Mucosa of gallbladder (tissue), 1 donor: Measurements from ENCODE around the gene MYOF. TPM values are rescaled to one million over a fixed set of nuclear protein-coding genes. Genes with fewer than 3 reads are reported as not detected.
A peak's percentile ranks its signal among the peaks of the same experiment; 100 is the strongest.
"Not testable (repeated sequence)": the region's sequence is repeated elsewhere in the genome, so short reads cannot be mapped to it uniquely, and the experiment has no call there.

Experiments used
- DNase-seq: peaks from one replicate; pipeline ENCODE4 v3.0.0-alpha.2; 2020; ENCODE audit warnings: low spot score
- total RNA-seq: library from RNA; stranded (reverse); gene quantifications from one replicate; pipeline ENCODE4 v1.2.1, GENCODE V29; 2021
- donor health status: DM: no; HTN: no; CAD: no.

MYOF gene
- total RNA-seq, 1 donor from 2014 or later, result 99.3 TPM

DNA sequence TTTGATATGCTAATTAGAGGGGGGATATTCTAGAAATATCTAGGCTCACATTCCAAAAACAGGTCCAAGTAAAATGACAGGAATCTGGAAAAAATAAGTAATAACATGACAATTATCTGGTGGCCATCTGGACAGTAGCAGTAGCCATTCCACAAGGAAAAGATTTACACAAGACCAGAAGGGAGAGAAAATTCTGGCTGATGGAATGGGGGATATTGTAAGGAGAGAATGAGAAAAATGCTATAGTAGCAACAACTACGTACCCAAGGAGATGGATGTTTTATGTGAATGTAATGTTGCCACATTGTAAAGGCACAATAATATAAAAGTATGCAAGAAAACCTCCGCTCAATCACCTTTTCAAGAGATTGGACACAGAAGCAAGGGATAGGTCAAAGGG, 5.4 kb downstream of the MYOF start:
- no peak for DNase-seq

DNA sequence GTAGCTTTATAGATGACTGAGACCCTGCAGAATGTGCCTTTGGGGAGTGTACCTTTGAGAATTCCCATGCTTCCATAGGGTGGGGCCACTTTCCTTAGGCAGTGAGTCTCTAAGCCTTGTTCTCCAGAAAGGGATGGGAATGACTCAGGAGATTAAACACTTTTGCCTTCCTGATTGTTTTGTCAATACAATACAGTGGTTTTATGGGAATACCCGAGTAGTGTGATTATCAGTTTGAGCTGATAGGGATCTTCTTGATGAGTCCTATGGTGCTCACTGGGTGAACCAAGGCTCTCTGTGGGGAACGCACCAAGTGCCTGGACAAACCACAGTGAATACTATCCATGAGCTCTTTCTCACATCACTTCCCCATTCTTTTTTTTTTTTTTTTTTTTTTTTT, 6.3 kb downstream of the MYOF start:
- no peak for DNase-seq

DNA sequence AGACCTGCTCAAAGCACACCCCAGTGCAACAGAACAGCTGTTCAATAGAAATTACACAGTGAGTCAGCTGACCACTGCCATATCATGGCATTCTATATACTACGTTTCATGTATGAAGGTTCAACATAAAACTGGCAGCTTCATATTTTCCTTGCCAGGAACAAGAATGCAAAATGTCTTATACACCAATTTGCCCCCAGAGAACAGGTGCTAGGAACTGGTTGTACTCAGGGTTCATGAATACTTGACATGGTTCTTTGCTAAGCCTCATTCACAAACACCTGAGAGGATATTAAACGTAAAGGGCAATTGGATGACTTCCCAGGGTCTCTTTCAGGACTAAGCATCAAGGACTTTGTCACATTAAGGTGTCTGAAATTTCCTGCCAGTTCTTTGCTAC, 6.9 kb downstream of the MYOF start:
- no peak for DNase-seq

DNA sequence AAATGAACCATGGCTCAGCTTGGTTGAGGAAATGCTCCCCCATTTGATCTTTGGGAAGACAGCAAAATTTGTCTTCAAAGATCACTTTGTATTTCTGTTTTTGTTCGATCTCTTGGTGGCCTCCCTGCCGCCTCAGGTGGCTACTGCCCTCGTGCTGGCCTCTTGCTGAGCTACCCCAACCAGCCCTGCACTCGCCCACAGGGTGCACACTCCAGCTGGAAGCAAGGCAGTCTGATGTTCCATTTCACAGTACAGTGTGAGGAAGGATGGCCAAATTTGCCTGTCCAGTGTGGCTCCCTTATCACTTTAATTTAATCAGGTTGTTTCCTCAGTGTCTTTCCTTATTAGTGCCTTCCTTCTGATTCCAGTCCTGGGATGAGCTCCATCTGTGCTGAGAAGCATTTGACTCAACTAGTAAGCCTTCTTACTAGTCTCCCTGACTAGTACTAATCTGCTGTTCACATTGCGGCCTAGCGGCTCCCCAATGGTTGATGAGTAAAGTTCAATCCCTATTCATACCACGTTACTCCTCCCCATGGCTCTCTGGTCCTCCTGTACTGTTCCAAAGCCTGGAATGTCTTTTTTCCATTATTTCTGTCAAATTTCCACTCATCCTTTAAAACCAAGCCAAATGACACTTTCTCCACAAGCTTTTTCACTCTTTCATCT, 8.2 kb downstream of the MYOF start:
- DNase-seq, result no peak

DNA sequence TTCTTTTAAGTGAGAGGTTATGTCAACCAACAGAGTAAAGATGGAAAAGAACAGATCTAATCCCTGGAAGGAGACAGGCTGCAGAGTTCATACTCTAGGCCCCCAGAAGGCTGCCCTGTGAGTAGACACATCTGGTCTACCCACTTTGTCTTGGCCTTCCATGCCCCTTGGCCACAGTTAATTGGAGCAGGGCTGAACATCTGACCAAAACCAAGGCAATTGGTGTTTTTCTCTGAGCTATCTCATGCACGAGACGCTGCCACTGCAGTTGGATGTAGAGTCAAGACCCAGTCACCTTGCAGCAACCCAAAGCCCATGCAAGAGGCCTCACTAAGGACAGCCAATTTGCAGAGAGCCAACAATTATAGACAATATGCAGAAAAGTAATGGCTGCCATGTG, 9.0 kb downstream of the MYOF start:
- no peak for DNase-seq

DNA sequence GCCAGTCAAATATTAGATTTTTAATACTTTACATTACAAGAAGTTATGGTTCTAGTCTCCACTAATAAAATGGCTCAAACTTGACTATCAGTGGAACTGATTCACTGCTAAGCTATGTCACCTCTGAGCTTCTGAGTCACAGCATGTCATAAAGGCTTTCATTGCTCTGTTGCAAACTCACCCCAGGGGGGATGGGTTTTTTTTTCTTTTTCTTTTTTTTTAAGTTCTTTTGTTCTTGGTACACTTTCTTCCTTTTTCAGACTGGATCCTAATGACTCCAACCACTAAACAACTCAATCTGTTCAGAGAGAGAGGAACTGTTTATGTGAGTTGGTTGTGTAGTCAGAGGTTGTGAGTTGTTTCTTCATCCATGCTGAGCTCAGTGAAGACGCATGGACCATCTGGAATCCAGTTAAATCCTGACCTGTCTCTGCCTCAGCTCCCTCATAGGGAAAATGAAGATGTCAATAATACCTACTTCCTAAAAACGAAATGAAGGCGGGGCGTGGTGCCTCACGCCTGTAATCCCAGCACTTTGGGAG, 11.0 kb downstream of the MYOF start:
- no peak for DNase-seq

DNA sequence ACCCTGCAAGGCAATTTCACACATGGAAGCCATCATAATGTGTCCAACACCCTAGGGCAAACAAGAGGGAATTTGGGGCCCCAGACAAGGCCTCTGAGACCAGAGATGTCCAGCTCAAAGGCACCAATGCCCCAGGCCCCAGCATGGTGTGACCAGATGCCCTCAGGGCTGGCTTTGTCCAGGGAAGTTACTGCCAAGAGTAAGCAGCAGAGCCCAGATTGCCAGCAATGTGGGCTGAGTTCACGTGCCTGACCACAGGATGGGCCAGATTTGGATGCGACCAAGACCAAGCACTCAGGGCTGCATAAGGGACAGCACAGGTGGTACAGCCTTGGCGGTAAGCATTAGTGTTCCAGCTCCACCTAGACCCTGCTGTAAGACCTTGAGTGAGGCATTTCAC, 12.7 kb downstream of the MYOF start:
- DNase-seq, result no peak

DNA sequence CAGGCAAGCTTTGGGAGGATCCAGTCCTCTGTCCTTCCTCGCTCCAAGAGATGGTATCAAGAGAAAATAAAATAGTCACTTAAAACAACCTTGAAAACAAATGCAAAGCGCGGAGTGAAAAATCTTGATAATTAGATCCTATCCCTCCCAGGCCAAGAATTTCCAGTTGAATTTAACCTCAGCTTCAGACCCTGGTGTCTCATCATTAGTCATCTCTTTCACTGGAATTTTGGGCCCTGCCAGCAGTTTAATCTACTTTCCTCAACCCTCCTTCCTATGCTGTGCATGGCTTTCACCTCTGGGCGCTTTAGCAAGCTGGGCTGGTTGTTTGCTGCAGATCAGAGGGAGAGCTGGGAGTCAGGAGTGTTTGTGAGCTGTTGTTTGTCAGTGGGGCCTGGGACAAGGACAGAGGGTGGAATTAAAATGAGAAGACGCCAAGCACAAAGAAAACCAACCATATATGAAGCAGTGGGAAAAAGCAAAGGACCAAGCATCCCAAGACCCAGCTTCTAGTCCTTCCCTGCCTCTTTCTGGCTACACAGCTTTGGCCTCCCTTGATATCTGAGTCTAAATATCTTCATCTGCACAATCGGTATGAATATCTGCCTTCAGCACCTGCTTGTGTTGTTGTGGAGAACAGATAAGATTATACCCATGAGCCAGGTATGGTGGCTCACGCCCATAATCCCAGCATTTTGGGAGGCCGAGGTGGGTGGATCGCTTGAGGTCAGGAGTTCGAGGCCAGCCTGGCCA, 13.5 kb downstream of the MYOF start:
- DNase-seq, result no peak

DNA sequence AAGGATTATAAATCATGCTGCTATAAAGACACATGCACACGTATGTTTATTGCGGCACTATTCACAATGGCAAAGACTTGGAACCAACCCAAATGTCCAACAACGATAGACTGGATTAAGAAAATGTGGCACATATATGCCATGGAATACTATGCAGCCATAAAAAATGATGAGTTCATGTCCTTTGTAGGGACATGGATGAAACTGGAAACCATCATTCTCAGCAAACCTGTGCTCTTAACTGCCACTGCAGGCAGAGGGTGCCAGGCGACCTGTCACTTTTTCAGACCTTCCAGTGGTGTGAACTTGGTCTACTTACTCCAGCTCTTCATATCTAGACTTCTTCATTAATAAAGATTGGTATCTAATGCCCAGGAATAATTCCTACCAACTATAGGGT, 14.5 kb downstream of the MYOF start:
- not testable (repeated sequence) for DNase-seq

DNA sequence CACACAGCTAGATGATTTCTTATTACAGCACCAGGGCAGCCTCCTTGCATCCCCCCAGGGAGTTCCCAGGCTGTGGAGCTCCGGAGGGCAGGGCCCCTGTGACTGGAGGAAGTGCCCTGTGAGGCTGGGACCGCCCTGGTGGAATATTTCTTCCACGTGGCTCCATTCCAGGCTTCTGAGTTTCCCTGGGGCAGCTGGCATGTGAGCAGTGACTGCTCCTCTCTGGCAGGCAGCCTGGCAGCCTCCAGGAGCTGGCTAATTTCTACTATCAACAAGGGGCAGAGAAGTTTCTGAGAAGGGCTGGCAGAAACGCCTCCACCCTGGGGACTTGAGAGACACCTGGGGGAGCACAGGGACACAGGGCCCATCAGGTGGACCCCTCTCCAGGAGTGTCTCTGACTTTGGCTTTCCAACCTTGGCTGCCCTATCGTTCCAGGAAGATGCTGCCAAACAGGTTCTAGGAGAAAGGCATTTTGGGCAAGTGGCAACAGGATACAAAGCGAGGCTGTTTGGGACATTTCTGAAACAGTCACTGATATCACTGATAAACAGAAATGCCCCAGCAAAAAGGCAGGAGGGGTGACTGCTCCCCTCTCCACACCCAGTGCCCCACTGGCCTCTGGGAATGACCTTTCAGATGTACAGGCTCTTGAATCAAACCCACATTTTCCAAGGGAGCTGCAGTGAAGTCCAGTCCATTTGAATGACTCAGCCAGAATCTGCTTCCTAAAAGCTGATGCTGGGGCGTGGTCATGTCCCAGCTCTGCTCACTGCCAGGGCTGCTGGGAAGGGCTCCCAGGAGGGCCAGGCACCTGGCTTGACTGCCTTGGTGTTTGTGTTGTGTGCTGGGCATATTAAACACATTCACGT, 16.1 kb downstream of the MYOF start:
- peak; percentile 91 for DNase-seq

DNA sequence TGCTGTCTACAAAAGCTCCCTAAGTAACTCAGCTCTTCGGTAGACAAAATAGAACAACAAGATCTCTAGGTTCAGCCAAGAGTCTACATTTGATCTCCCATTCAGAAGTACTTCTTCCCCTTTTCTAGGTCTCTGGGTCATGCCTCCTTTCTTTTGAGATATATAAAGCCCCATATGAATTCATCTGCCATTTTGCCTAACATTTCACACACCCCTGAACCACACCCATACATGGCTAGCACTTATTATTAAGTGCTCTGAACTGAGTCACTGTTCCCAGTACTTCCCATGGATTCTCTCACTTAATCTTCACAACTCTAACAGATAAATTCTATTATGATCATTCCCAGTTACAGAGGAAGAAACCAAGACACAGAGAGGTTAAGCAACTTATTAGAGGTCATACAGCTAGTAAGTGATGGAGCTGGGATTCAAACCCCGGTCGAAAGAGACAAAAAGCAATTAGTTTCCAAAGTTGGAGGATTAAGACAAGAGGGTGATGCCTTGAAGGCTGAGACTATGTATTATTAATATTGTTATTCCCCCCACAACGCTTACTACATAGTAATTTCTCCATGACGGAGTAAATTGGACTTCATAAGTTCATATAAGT, 17.3 kb downstream of the MYOF start:
- DNase-seq, result no peak

DNA sequence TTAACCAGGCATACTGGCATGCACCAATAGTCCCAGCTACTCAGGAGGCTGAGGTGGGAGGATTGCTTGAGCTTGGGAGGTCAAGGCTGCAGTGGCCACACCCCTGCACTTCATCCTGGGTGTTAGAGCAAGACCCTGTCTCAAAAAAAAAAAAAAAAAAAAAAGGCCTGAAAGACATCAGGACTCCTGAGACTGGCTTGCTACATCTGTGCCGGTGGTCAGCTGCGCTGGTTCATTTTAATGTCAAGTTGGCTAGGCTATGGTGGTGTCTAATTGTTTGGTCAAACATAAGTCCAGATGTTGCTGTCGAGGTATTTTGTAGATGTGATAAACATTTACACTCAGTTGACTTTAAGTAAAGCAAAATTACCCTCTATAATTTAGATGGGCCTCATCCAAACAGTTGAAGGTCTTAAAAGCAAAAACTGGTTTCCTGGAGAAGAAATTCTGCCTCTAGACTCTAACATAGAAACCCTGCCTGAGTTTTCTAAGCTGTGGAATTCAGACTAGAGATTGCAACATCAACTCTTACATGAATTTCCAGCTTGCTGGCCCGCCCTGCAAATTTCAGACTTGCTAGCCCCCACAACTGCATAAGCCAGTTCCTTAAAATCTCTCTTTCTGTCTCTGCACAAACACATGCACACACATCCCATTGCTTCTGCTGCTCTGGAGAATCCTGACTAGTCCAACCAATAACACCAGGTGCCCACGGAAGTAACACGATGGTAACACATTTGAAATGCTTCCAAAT, 18.2 kb downstream of the MYOF start:
- no peak for DNase-seq

DNA sequence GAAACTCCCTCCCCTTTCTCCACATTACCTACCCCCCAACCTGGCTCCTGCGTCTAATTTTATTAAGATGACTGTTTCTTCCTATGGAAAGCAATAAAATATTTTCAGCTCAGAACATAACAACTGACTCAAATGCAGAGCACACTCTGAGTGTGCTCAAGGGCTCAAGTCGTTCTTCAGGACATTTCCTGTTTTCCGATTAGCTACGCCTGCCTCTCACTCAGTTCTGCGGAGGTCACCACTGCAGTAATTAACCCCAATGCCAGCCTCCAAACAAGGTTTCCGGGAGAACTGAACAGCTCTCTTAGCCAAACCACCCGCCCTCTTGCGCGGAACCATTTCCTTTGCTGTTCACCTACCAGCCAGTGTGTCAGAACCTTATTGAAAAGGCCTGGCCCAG, 19.3 kb downstream of the MYOF start:
- DNase-seq, result no peak

DNA sequence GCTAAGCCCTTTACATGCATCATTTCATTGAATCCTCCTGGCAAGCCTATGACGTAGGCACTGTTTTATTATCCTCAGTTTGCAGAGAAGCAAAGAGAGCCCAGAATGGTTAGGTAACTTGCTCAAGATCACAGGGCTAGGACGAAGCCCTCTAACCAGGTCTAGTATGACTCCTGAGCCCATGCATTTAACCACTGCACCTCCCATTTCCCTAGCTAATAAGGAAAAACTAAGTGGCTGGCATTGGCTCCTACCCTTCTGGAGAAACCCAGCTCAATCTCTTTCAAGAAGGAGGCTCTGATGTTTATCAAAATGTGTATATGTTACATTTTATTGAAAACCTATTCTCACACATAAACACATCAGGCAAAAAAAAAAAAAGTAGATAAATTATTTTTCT, 19.8 kb downstream of the MYOF start:
- no peak for DNase-seq

DNA sequence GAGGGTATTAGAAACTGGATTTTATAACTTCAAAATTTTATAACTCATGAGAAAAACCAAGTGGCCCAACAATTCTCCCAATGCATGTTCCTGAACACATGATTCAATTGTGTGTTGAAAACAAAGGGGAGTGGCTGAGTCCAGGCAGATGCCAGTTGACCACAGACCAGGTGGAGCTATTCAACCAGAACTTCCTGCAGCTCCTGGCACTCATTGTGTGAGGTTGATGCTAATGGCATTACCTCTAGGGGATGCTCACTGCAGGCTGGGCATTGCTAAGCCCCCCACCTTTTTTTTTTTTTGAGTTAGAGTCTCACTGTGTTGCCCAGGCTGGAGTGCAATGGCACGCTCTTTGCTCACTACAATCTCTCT, 20.3 kb downstream of the MYOF start:
- peak; percentile 49 for DNase-seq

DNA sequence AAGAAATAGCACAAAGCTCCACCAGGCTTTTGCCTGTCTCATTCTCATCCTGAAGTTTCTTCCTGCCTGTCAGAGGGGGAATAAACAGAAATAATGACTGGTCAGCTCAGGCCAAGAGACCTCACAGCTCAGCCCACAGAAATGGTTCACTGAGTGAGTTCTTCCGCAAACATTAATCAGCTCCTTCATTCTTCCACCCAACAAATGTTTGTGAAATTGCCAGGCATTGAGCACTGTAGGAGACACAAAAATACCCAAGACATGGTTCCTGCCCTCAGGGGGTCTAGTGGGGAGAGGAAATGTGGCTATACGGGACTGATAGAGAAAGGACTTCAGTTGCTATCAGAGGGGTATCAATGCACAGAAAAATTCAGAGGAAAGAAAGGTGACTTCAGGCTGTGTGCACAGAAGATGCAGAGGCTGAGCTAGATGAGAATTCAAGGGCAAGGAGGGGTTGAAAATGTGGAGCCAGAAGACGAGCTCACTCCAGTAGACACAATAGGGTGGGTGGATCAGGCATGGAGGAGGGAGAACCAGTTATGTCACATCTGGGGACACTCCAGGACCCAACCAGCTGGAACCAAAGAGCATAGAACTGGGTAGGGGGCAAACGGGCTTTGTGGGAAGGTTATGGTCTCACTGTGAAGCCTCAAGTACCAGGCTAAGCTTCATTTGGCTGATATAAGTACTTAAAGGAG, 20.9 kb downstream of the MYOF start:
- DNase-seq, result no peak

DNA sequence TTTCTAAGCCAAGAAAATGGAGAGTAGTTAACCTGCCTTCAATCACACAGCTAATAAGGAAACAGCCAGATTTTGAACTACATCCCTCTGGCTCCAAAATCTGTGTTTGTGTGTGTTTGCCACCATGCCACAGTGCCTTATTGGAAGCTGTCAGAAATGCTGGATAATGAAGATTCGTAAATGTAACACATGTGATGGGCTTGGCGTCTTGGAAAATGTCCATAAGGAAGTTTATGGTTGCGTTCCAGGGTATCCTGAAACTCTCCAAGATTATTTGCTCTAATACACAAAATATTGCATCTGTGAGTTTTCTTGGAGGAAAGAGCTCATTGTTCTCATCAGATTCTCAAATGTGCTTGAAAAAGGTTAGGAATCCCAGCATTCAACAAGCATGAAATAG, 22.7 kb downstream of the MYOF start:
- DNase-seq, result no peak

DNA sequence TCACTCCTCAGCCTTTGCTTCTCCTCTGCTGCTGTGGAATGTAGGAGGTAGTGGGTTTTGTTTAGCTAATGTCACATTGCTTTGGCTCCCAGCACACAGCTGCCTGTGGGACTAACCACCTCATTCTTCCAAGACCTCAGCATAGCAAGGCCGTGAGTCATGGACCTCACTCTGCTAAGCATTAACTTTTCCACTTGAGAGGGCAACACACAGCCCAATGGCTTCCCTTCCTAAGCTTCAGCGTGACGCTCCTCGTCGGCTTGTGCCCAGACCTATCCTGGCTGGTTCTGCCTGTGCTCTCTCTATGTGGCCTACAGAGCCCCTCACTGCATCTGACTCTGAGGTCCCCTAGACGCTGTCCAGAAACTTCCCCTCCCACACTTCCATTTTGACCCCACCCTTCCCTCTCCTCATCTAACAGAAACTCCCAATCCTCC, 23.3 kb downstream of the MYOF start:
- peak; percentile 93 for DNase-seq

DNA sequence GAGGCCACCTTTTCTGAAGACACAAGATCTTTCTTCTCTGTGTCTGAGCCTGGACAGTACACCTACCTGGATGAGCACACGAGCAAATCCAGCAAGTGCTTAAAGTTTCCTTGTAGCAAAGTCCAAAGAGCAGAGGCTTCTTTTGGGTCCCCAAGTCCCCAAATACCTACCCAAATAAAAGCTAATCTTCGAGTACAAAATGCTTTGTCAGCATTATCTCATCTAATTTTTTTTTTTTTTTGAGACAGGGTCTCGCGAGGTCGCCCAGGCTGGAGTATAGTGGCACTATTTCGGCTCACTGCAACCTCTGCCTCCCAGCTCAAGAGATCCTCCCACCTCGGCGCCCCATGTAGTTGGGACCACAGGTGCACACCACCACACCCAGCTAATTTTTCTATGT, 24.6 kb downstream of the MYOF start:
- no peak for DNase-seq

DNA sequence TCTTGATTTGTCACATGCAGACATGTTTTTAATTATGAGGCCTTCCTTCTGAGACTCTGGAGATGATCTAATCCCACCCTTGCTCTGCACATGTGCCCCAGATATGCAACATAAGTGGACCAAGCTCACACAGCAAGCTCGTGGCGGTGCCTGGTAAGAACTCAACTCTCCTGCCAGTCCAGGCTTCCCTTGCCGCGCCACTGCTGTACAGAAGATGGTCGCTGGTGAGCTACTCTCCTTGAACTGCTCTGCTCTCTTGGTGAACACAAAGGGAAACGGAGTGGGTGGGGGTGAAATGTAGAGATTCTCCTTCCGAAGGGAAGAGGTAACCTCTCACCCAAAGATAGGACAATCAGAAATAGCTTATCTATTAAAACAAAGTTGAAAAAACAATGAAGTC, 25.7 kb downstream of the MYOF start:
- DNase-seq, result no peak

DNA sequence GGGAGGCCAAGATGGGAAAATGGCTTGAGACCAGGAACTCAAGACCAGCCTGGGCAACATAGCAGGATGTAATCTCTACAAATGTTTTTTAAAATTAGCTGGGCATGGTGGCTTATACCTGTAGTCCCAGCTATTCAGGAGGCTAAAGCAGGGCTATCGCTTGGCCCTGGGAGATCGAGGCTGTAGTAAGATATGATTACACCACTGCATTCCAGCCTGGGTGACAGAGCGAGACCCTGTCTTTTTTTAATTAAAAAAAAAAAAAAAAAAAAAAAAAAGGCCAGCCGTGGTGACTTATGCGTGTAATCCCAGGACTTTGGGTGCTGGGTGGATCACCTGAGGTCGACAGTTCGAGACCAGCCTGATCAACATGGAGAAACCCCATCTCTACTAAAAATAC, 27.4 kb downstream of the MYOF start:
- DNase-seq, result no peak
